Muscle of leg (tissue), 16 donors: Measurements from ENCODE around the gene LATS1. TPM values are rescaled to one million over a fixed set of nuclear protein-coding genes. Genes with fewer than 3 reads are reported as not detected.
"Not testable (repeated sequence)": the region's sequence is repeated elsewhere in the genome, so short reads cannot be mapped to it uniquely, and the experiment has no call there.

Experiments used
- DNase-seq: peaks from one replicate; pipeline ENCODE4 v3.0.0; 2013
- H3K27ac ChIP-seq: one replicate; pipeline ENCODE4 v1.5.1; 2013; ENCODE audit warnings: mild to moderate bottlenecking, low read length, control low read depth
- H3K27me3 ChIP-seq: one replicate; pipeline ENCODE4 v1.6.1; 2013; ENCODE audit warnings: low read length; ENCODE audit not compliant: control insufficient read depth, insufficient read depth
- H3K36me3 ChIP-seq: one replicate; pipeline ENCODE4 v1.6.1; 2013; ENCODE audit warnings: low read length; ENCODE audit not compliant: control insufficient read depth, insufficient read depth
- H3K4me1 ChIP-seq: one replicate; pipeline ENCODE4 v1.6.1; 2013; ENCODE audit warnings: low read length; ENCODE audit not compliant: control insufficient read depth, insufficient read depth
- H3K4me3 ChIP-seq: one replicate; pipeline ENCODE4 v1.5.1; 2013; ENCODE audit warnings: low read length, control low read depth
- H3K9me3 ChIP-seq: replicated peaks from 2 replicates; pipeline ENCODE4 v1.6.1; 2013; ENCODE audit warnings: low read depth, low read length; ENCODE audit not compliant: control insufficient read depth
- WGBS: methylation state at CpG from one replicate; pipeline ENCODE4 v1.1.5; 2013; ENCODE audit warnings: missing lambda C conversion rate; ENCODE audit not compliant: insufficient coverage; 5-methylcytosine and 5-hydroxymethylcytosine counted together
- long read RNA-seq, 11 donors: transcript quantifications; one replicate each; lab custom pipeline, GENCODE V29; 2026
- polyA plus RNA-seq, 8 donors: library from polyadenylated mRNA; unstranded; fragments of 120-200 nt; gene quantifications; one replicate each; pipeline versions ENCODE4 v1.2.1 to v1.2.3, GENCODE V29; 2013; ENCODE audit warnings: inconsistent platforms in 1 of 8, low replicate concordance in 1 of 8; ENCODE audit not compliant: insufficient read length in 8 of 8, insufficient read depth in 1 of 8
- total RNA-seq: library from RNA; stranded (reverse); fragments of 120-200 nt; gene quantifications from one replicate; pipeline ENCODE4 v1.2.4, GENCODE V29; 2013

LATS1 gene
- 21.8 TPM for total RNA-seq
- polyA plus RNA-seq: 10 to 100 TPM; 11.6 to 21.8 (median 16.7) TPM
- long read RNA-seq, donor 1: 0 reads
- long read RNA-seq, donor 2: 0 reads
- long read RNA-seq, donor 3, partial matches to known transcripts: 0 of 5 reads
- long read RNA-seq, donor 3, other reads (novel, unspliced or antisense): 0 of 5 reads
- long read RNA-seq, donor 4, partial matches to known transcripts: 0 of 3 reads
- long read RNA-seq, donor 4, other reads (novel, unspliced or antisense): 0 of 3 reads
- long read RNA-seq, donor 5, full-length matches to known transcripts: 10 of 26 reads
- long read RNA-seq, donor 5, partial matches to known transcripts: 16 of 26 reads
- long read RNA-seq, donor 5, other reads (novel, unspliced or antisense): 0 of 26 reads
- long read RNA-seq, donor 6, partial matches to known transcripts: 0 of 2 reads
- long read RNA-seq, donor 6, other reads (novel, unspliced or antisense): 0 of 2 reads
- long read RNA-seq, donor 7, partial matches to known transcripts: 0 of 2 reads
- long read RNA-seq, donor 7, other reads (novel, unspliced or antisense): 0 of 2 reads
- long read RNA-seq, donor 8, full-length matches to known transcripts: 7 of 7 reads
- long read RNA-seq, donor 8, partial matches to known transcripts: 0 of 7 reads
- long read RNA-seq, donor 8, other reads (novel, unspliced or antisense): 0 of 7 reads
- long read RNA-seq, donor 9, full-length matches to known transcripts: 2 of 2 reads
- long read RNA-seq, donor 9, partial matches to known transcripts: 0 of 2 reads
- long read RNA-seq, donor 9, other reads (novel, unspliced or antisense): 0 of 2 reads
- long read RNA-seq, donor 10, full-length matches to known transcripts: 6 of 6 reads
- long read RNA-seq, donor 10, partial matches to known transcripts: 0 of 6 reads
- long read RNA-seq, donor 10, other reads (novel, unspliced or antisense): 0 of 6 reads
- long read RNA-seq, donor 11, partial matches to known transcripts: 0 of 1 reads
- long read RNA-seq, donor 11, other reads (novel, unspliced or antisense): 0 of 1 reads

DNA sequence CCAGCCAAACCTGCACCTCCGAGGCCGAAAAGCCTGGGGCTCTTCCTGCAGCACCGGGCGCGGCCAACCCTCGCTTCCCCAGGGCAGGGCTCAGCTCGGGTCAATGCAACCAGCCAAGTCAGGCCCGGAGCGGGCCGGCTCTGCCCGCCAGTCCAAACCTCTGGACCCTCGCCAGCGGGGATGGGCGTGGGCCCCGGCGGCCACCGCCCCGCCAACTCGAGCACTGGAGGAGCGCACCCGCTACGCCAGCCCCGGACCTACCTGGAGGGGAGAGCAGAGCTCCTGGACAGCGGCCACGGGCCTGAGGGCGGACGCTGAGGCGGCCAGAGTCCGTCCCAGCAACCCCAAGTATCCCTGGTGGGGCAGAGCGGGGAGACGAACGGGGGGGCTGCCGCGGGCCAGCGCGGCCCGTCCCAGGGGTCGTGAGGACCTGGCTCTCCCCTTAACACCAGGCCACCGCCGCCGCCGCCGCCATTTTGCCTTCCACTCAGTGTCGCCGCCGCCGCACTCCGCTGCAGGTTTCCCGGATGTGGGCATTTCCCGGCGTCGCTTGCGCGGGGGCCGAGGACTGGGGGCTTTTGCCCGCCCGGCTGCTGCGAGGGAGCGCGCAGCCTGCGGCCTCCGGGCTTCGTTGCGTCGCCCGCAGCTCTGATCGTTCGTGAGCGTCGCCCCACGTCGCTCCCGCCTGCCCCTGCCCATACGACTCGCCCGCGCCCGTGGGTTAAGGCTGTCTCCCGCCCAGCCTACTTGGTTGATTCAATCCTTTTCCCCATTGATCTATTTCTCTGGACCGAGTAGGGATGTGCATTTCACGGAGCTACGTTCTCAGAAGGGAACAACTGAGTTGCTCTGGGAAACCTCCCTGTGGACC is at the start of gene LATS1:
LATS1 (minus strand) TSS at position 514 of the 871 bp plus-strand sequence. CDS start 15,975 bp downstream, outside the sequence.
- peaks cover 7% of the 10 kb centered on the region for H3K4me1 ChIP-seq

DNA sequence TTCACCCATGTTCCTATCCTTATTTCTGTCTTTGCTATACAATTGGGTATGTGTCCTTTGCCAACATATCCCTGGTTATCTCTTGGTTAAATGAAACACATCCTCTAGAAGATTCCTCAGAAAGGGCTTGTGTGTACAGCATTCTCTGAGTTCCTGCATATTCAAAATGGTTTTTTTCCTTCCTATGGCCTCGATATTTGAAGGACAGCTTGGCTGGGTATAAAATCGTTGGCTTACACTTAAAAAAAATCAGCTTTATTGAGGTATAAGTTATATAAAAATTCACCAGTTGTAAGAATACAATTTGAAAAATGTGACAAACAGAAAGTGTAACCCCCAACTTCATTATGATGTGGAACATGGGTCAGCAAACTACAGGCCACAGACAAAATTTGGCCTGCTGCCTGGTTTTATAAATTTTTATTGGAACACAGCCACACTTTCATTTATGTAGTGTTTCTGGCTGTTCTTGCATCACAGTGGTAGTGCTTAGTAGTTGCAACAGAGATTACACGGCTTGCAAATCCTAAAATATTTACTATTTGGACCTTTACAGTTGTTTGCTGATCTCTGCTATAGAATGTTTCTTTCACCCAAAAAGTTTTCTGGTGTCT is 48.4 kb upstream of the LATS1 start:
- H3K27ac ChIP-seq: no peak overlapping the region
- peaks cover 2% of the 10 kb centered on the region for H3K9me3 ChIP-seq
- H3K4me3 ChIP-seq: no peak overlapping the region
- H3K36me3 ChIP-seq: peaks cover 5% of the 10 kb centered on the region
- no peaks in the 10 kb centered on the region for H3K27me3 ChIP-seq
- WGBS: no CpG with 5 or more reads among the region's 3 CpGs
- no peaks in the 10 kb centered on the region for H3K4me1 ChIP-seq
- no peak for DNase-seq

More for the DNA sequence above, at the start of gene LATS1:
- no peaks in the 10 kb centered on the region for H3K36me3 ChIP-seq
- H3K9me3 ChIP-seq: no peaks in the 10 kb centered on the region
- DNase-seq: peak; percentile 95
- under 1% methylated on average over 82 of the region's 82 CpGs for WGBS
- peak within 1 kb of the TSS; percentile 99 for H3K27ac ChIP-seq
- H3K27me3 ChIP-seq: no peaks in the 10 kb centered on the region
- H3K4me3 ChIP-seq: peak within 1 kb of the TSS; percentile 97

DNA sequence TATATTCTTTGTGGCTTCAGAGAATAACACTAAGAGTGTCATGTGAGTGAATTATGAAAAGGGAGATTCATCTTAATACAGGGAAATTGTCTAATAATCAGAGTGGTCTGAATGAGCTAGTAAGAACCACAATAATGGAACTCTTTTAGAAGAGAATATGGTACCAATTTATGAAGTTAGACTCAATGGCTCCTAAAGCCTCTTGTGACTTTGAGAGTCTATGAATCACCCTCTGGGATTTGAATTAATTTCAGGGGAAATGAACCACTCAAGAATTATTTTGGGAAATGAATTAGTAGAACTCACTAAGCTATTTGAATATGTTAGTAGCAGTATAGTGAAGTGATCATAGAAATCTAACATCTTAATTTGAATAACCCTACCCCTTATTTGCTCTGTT is 46.0 kb upstream of the LATS1 start:
- no peak for DNase-seq
- H3K27ac ChIP-seq: no peak overlapping the region
- peaks cover 5% of the 10 kb centered on the region for H3K36me3 ChIP-seq
- no peaks in the 10 kb centered on the region for H3K4me1 ChIP-seq
- H3K4me3 ChIP-seq: no peak overlapping the region
- H3K27me3 ChIP-seq: no peaks in the 10 kb centered on the region
- peaks cover 2% of the 10 kb centered on the region for H3K9me3 ChIP-seq

GRCh38 chr6:149761438-149761837 is 43.5 kb upstream of the LATS1 start:
- Histone ChIP-seq H3K27ac (no peak overlapping the region), H3K9me3 (peaks cover 2% of the 10 kb centered on the region), H3K27me3 (no peaks in the 10 kb centered on the region), H3K36me3 (peaks cover 4% of the 10 kb centered on the region), H3K4me3 (no peak overlapping the region), H3K4me1 (no peaks in the 10 kb centered on the region)
- DNase-seq: no peak
- no CpG with 5 or more reads among the region's 1 CpG for WGBS

- no peak overlapping the region for H3K27ac ChIP-seq
- peaks cover 4% of the 10 kb centered on the region for H3K36me3 ChIP-seq
- H3K27me3 ChIP-seq: no peaks in the 10 kb centered on the region
- no peaks in the 10 kb centered on the region for H3K4me1 ChIP-seq
- DNase-seq: no peak
- no peak overlapping the region for H3K4me3 ChIP-seq
- H3K9me3 ChIP-seq: no peaks in the 10 kb centered on the region
- WGBS: no CpG with 5 or more reads among the region's 7 CpGs
Measured at GRCh38 chr6:149756261-149756636, 38.3 kb upstream of the LATS1 start.

- no peak overlapping the region for H3K4me3 ChIP-seq
- H3K27me3 ChIP-seq: no peaks in the 10 kb centered on the region
- no peak overlapping the region for H3K27ac ChIP-seq
- no peaks in the 10 kb centered on the region for H3K9me3 ChIP-seq
- 81% methylated on average over 6 of the region's 9 CpGs for WGBS
- peaks cover 5% of the 10 kb centered on the region for H3K4me1 ChIP-seq
- H3K36me3 ChIP-seq: peaks cover 4% of the 10 kb centered on the region
- DNase-seq: no peak
Measured at GRCh38 chr6:149755300-149756260, 37.7 kb upstream of the LATS1 start.

DNA sequence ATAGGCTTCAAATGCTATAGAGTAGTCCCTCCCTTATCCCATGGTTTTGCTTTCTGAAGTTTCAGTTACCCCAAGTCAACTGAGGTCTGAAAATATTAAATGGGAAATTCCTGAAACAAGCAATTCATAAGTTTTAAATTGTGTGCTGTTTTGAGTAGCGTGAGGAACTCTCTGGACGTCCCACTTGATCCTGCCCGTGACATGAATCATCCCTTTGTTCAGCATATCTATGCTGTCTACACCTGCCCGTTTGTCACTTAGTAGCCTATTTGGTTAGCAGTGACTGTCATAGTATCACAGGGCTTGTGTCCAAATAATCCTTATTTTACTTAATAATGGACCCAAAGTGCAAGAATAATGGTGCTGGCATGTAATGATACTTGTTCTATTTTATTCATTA is 36.6 kb upstream of the LATS1 start:
- peaks cover 10% of the 10 kb centered on the region for H3K4me1 ChIP-seq
- no CpG with 5 or more reads among the region's 4 CpGs for WGBS
- no peaks in the 10 kb centered on the region for H3K9me3 ChIP-seq

DNA sequence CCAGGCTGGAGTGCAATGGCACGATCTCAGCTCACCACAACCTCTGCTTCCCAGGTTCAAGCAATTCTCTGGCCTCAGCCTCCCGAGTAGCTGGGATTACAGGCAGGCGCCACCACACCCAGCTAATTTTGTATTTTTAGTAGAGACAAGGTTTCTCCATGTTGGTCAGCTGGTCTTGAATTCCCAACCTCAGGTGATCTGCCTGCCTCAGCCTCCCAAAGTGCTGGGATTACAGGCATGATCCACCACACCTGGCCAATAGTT is 35.4 kb upstream of the LATS1 start:
- not testable (repeated sequence) for DNase-seq, H3K4me3 ChIP-seq, H3K36me3 ChIP-seq, H3K27ac ChIP-seq, H3K27me3 ChIP-seq, H3K9me3 ChIP-seq
- H3K4me1 ChIP-seq: peaks cover 13% of the 10 kb centered on the region
- WGBS: no CpG with 5 or more reads among the region's 3 CpGs

More for the DNA sequence above, 36.6 kb upstream of the LATS1 start:
- peaks cover 4% of the 10 kb centered on the region for H3K36me3 ChIP-seq
- H3K27ac ChIP-seq: no peak overlapping the region
- H3K4me3 ChIP-seq: no peak overlapping the region
- DNase-seq: no peak
- H3K27me3 ChIP-seq: no peaks in the 10 kb centered on the region
